Panc1 (cell line): ENCODE results near the gene EXT2.

ENCODE experiments used
- POLR2AphosphoS5 ChIP-seq: IDR thresholded peaks from 2 replicates; pipeline ENCODE4 v1.6.1; 2012; ENCODE audit warnings: mild to moderate bottlenecking, low read depth, low read length, moderate library complexity
- SIN3A ChIP-seq: IDR thresholded peaks from 2 replicates; pipeline ENCODE4 v1.6.1; 2012; ENCODE audit warnings: low read depth, mild to moderate bottlenecking, low read length, moderate library complexity, borderline replicate concordance; ENCODE audit not compliant: insufficient read depth
- TCF7L2 ChIP-seq: IDR thresholded peaks from 2 replicates; pipeline ENCODE4 v1.6.1; 2011; ENCODE audit warnings: mild to moderate bottlenecking, low read depth, low read length, inconsistent platforms
- TF ChIP-seq, protein P1 (sequence below), 2 experiments: IDR thresholded peaks; 2 replicates each; pipeline ENCODE4 v1.6.1; 2011 to 2012; ENCODE audit warnings: low read depth in 2 of 2, control low read depth in 1 of 2, low read length in 1 of 2, mild to moderate bottlenecking in 1 of 2, moderate library complexity in 1 of 2; ENCODE audit not compliant: insufficient read depth in 1 of 2
- TF ChIP-seq, protein P2 (sequence below): fragments of 450-650 bp; IDR thresholded peaks from 2 replicates; pipeline ENCODE4 v1.5.1; 2017; ENCODE audit warnings: mild to moderate bottlenecking

DNA sequence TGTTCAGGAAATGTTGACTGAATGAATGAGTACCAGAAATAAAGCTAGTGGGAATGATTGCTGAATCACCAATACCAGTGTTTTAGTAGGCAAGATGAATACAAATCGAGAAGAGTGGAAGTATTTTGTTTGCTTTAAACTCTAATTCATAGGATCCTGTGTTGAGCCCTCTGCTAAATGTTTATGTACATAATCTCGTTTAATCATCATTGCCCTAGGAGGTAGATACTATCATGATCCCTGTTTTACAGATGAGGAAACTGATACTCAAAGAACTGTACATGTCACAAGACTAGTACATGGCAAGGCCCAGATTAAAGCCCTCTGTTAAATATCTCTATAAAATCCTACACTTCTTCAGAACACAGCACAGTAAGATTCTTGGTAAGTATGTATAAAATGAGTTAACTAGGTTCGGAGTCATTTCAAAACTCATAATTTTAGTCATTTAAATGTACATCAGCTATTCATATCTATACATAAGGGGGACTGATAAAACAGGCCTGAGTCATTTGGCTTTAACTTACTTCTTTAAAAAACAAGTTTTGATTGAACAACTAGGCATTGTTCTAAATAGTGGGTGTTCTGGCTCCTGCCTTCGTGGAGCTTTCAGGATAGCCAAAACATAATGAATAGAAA is 97.1 kb downstream of the EXT2 start:
- TF ChIP-seq, protein P1, sequence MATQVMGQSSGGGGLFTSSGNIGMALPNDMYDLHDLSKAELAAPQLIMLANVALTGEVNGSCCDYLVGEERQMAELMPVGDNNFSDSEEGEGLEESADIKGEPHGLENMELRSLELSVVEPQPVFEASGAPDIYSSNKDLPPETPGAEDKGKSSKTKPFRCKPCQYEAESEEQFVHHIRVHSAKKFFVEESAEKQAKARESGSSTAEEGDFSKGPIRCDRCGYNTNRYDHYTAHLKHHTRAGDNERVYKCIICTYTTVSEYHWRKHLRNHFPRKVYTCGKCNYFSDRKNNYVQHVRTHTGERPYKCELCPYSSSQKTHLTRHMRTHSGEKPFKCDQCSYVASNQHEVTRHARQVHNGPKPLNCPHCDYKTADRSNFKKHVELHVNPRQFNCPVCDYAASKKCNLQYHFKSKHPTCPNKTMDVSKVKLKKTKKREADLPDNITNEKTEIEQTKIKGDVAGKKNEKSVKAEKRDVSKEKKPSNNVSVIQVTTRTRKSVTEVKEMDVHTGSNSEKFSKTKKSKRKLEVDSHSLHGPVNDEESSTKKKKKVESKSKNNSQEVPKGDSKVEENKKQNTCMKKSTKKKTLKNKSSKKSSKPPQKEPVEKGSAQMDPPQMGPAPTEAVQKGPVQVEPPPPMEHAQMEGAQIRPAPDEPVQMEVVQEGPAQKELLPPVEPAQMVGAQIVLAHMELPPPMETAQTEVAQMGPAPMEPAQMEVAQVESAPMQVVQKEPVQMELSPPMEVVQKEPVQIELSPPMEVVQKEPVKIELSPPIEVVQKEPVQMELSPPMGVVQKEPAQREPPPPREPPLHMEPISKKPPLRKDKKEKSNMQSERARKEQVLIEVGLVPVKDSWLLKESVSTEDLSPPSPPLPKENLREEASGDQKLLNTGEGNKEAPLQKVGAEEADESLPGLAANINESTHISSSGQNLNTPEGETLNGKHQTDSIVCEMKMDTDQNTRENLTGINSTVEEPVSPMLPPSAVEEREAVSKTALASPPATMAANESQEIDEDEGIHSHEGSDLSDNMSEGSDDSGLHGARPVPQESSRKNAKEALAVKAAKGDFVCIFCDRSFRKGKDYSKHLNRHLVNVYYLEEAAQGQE (IDR thresholded peaks at IDR 0.05; ENCODE audit: insufficient read depth in 1 of 2, low read depth in 2 of 2, low read length in 1 of 2), result no peak
- TF ChIP-seq, protein P2, sequence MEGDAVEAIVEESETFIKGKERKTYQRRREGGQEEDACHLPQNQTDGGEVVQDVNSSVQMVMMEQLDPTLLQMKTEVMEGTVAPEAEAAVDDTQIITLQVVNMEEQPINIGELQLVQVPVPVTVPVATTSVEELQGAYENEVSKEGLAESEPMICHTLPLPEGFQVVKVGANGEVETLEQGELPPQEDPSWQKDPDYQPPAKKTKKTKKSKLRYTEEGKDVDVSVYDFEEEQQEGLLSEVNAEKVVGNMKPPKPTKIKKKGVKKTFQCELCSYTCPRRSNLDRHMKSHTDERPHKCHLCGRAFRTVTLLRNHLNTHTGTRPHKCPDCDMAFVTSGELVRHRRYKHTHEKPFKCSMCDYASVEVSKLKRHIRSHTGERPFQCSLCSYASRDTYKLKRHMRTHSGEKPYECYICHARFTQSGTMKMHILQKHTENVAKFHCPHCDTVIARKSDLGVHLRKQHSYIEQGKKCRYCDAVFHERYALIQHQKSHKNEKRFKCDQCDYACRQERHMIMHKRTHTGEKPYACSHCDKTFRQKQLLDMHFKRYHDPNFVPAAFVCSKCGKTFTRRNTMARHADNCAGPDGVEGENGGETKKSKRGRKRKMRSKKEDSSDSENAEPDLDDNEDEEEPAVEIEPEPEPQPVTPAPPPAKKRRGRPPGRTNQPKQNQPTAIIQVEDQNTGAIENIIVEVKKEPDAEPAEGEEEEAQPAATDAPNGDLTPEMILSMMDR, result no peak
- TF ChIP-seq SIN3A (no peak), POLR2AphosphoS5 (no peak), TCF7L2 (no peak)
